Liver (tissue), 9 donors: Measurements from ENCODE around the gene PLXNA2. TPM values are rescaled to one million over a fixed set of nuclear protein-coding genes. Genes with fewer than 3 reads are reported as not detected.

Experiments used
- DNase-seq: peaks from one replicate; pipeline ENCODE4 v3.0.0-alpha.2; 2017; ENCODE audit warnings: low spot score
- H3K27ac ChIP-seq, 2 donors: one replicate each; pipeline ENCODE4 v1.7.0; 2013; ENCODE audit warnings: inconsistent platforms in 2 of 2, low read length in 2 of 2, control low read depth in 1 of 2, low read depth in 1 of 2, mild to moderate bottlenecking in 1 of 2
- H3K27me3 ChIP-seq, 4 donors: one replicate each; pipeline versions ENCODE4 v1.6.1 to v1.7.0; 2013; ENCODE audit warnings: low read length in 3 of 4, inconsistent platforms in 1 of 4, mild to moderate bottlenecking in 1 of 4, moderate library complexity in 1 of 4; ENCODE audit not compliant: control insufficient read depth in 4 of 4, insufficient read depth in 4 of 4
- H3K36me3 ChIP-seq, 4 donors: one replicate each; pipeline versions ENCODE4 v1.6.1 to v1.7.0; 2013; ENCODE audit warnings: low read length in 3 of 4, mild to moderate bottlenecking in 3 of 4, low read depth in 1 of 4, moderate library complexity in 1 of 4; ENCODE audit not compliant: control insufficient read depth in 4 of 4, insufficient read depth in 3 of 4
- H3K4me1 ChIP-seq, 4 donors: one replicate each; pipeline versions ENCODE4 v1.6.1 to v1.7.0; 2013; ENCODE audit warnings: low read length in 3 of 4, mild to moderate bottlenecking in 3 of 4, moderate library complexity in 1 of 4; ENCODE audit not compliant: control insufficient read depth in 4 of 4, insufficient read depth in 4 of 4
- H3K4me3 ChIP-seq, 3 donors: one replicate each; pipeline versions ENCODE4 v1.6.1 to v1.7.0; 2013; ENCODE audit warnings: low read length in 3 of 3, control low read depth in 1 of 3, low read depth in 1 of 3, mild to moderate bottlenecking in 1 of 3
- H3K9ac ChIP-seq, 2 donors: one replicate each; pipeline ENCODE4 v1.7.0; 2013; ENCODE audit warnings: low read length in 2 of 2, mild to moderate bottlenecking in 2 of 2, moderate library complexity in 2 of 2, control low read depth in 1 of 2, low read depth in 1 of 2
- H3K9me3 ChIP-seq, 4 donors: one replicate each; pipeline versions ENCODE4 v1.6.1 to v1.7.0; 2013; ENCODE audit warnings: low read length in 3 of 4; ENCODE audit not compliant: control insufficient read depth in 4 of 4
- CTCF ChIP-seq: fragments of 150-350 bp; IDR thresholded peaks from 2 replicates; pipeline ENCODE4 v1.5.1; 2017; ENCODE audit warnings: improper control_type of control experiment, low read depth, low read length; ENCODE audit not compliant: missing input control
- EGR1 ChIP-seq, 2 donors: IDR thresholded peaks; 2 replicates each; pipeline ENCODE4 v1.6.1; 2016 to 2018; ENCODE audit warnings: antibody characterized with exemption in 2 of 2, low read depth in 2 of 2
- FOXA1 ChIP-seq: IDR thresholded peaks from 2 replicates; pipeline ENCODE4 v1.6.1; 2016; ENCODE audit warnings: antibody characterized with exemption
- FOXA2 ChIP-seq: IDR thresholded peaks from 2 replicates; pipeline ENCODE4 v1.6.1; 2016; ENCODE audit warnings: antibody characterized with exemption
- HNF4A ChIP-seq, 2 donors: conservative IDR thresholded peaks; 2 replicates each; pipeline ENCODE4 v1.6.1; 2016; ENCODE audit warnings: antibody characterized with exemption in 2 of 2, mild to moderate bottlenecking in 2 of 2
- HNF4G ChIP-seq: IDR thresholded peaks from 2 replicates; pipeline ENCODE4 v1.6.1; 2016; ENCODE audit warnings: antibody characterized with exemption
- JUND ChIP-seq, 2 donors: IDR thresholded peaks; 2 replicates each; pipeline ENCODE4 v1.6.1; 2016; ENCODE audit warnings: antibody characterized with exemption in 2 of 2
- NR2F2 ChIP-seq: IDR thresholded peaks from 2 replicates; pipeline ENCODE4 v1.6.1; 2016; ENCODE audit warnings: antibody characterized with exemption
- RAD21 ChIP-seq, 2 donors: IDR thresholded peaks; 2 replicates each; pipeline ENCODE4 v1.6.1; 2016; ENCODE audit warnings: antibody characterized with exemption in 2 of 2, mild to moderate bottlenecking in 2 of 2
- REST ChIP-seq: IDR thresholded peaks from 2 replicates; pipeline ENCODE4 v1.6.1; 2016; ENCODE audit warnings: antibody characterized with exemption, mild to moderate bottlenecking
- RXRA ChIP-seq, 2 donors: IDR thresholded peaks; 2 replicates each; pipeline ENCODE4 v1.6.1; 2017 to 2018; ENCODE audit warnings: antibody characterized with exemption in 2 of 2, mild to moderate bottlenecking in 1 of 2
- SP1 ChIP-seq: IDR thresholded peaks from 2 replicates; pipeline ENCODE4 v1.6.1; 2018; ENCODE audit warnings: antibody characterized with exemption, mild to moderate bottlenecking
- TAF1 ChIP-seq: conservative IDR thresholded peaks from 2 replicates; pipeline ENCODE4 v1.6.1; 2016; ENCODE audit warnings: antibody characterized with exemption, mild to moderate bottlenecking
- YY1 ChIP-seq: IDR thresholded peaks from 2 replicates; pipeline ENCODE4 v1.6.1; 2016; ENCODE audit warnings: antibody characterized with exemption, mild to moderate bottlenecking
- ZBTB33 ChIP-seq: IDR thresholded peaks from 2 replicates; pipeline ENCODE4 v1.6.1; 2016; ENCODE audit warnings: antibody characterized with exemption
- WGBS: extraction: QIAGEN DNeasy Blood & Tissue Kit; methylation state at CpG from one replicate; pipeline ENCODE4 v1.1.7; 2013; 5-methylcytosine and 5-hydroxymethylcytosine counted together
- polyA plus RNA-seq, 2 donors: library from polyadenylated mRNA; stranded (reverse) in 1 of 2; unstranded in 1 of 2; fragments of 200-250 nt in 1 of 2; fragments of >200 nt in 1 of 2; fragmentation: Nextera tagmentation in 1 of 2; extraction: Ambion mirVana in 1 of 2; gene quantifications; one replicate each; pipeline versions ENCODE4 v1.2.1 to v1.2.3, GENCODE V29; 2013 to 2015
- total RNA-seq, 2 donors: library from RNA; depleted of rRNA; stranded (reverse); fragments of >200 nt; gene quantifications; one replicate each; pipeline ENCODE4 v1.2.3, GENCODE V29; 2014
- TF ChIP-seq, protein P1 (sequence below): IDR thresholded peaks from 2 replicates; pipeline ENCODE4 v1.6.1; 2016; ENCODE audit warnings: antibody characterized with exemption
- donor health status: healthy.
- donor health status: healthy.
- donor health status: healthy.
- donor health status: healthy.
- donor health status: healthy.

PLXNA2 gene
- total and polyA plus RNA-seq, 4 donors: 1.8 to 9.2 (median 2.8) TPM

GRCh38 chr1:208000504-208000903 is 243.7 kb downstream of the PLXNA2 start (continued):
- no peak for TF ChIP-seq ZBTB33
- TF ChIP-seq NR2F2: no peak
- TF ChIP-seq YY1: no peak
- no peak for TF ChIP-seq EGR1 (IDR thresholded peaks at IDR 0.05; ENCODE audit: low read depth in 2 of 2)

- Histone ChIP-seq H3K36me3 (no peaks in the 10 kb centered on the region), H3K4me3 (no peak overlapping the region), H3K9ac (no peak overlapping the region), H3K27me3 (no peaks in the 10 kb centered on the region), H3K4me1 (peaks cover 0 to 3% (median 0%) of the 10 kb centered on the region in 4 donors), H3K9me3 (no peaks in the 10 kb centered on the region), H3K27ac (no peak overlapping the region)
- DNase-seq: peak; percentile 22
- TF ChIP-seq FOXA2 (no peak), JUND (IDR thresholded peaks at IDR 0.05) (no peak), SP1 (no peak), RXRA (IDR thresholded peaks at IDR 0.05) (no peak), YY1 (no peak), HNF4A (conservative IDR thresholded peaks at IDR 0.05) (no peak), ZBTB33 (no peak)
Measured at GRCh38 chr1:207999972-208000371, 244.2 kb downstream of the PLXNA2 start.

DNA sequence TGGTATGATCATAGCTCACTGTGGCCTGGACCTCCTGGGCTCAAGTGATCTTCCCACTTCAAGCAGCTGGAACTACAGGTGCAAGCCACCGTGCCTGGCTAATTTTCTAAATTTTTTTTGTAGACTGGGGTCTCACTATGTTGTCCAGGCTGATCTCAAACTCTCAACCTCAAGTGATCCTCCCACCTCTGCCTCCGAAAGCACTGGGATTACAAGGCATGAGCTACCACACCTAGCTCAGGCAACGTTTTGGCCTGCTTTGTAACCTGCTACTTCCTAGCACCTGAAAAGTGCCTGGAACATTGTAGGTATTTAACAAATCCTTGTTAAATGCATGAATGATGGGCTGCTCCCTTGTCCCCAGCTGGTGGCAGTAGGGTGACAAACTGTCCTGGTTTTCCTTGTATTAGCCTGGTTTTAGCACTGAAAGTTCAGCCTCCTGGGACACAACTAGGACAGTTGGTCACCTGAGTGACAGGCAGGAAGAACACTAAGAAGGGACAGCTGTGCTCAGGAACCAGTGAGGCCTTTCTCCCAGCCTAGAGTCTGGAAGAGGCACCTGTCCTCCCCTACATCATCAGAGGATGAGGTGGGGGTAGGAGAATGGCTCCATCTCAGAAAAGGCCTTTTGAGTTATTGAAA is 244.8 kb downstream of the PLXNA2 start:
- TF ChIP-seq RAD21 (IDR thresholded peaks at IDR 0.05) (no peak), NR2F2 (no peak), JUND (IDR thresholded peaks at IDR 0.05) (no peak), FOXA1 (no peak), RXRA (IDR thresholded peaks at IDR 0.05) (no peak), TAF1 (no peak), HNF4G (no peak), SP1 (no peak), ZBTB33 (no peak), REST (no peak), YY1 (no peak), EGR1 (IDR thresholded peaks at IDR 0.05; ENCODE audit: low read depth in 2 of 2) (no peak), CTCF (no peak)
- TF ChIP-seq, protein P1, sequence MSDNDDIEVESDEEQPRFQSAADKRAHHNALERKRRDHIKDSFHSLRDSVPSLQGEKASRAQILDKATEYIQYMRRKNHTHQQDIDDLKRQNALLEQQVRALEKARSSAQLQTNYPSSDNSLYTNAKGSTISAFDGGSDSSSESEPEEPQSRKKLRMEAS: no peak
- Histone ChIP-seq H3K27ac (no peak overlapping the region), H3K4me1 (peaks cover 0 to 3% (median 0%) of the 10 kb centered on the region in 4 donors), H3K9me3 (no peaks in the 10 kb centered on the region), H3K36me3 (no peaks in the 10 kb centered on the region), H3K27me3 (no peaks in the 10 kb centered on the region), H3K4me3 (no peak overlapping the region), H3K9ac (no peak overlapping the region)
- WGBS: 90% methylated on average over 3 of the region's 3 CpGs
- peak; percentile 16 for DNase-seq
